K562 (cell line): ENCODE results near the gene MSH4. TPM values are rescaled to one million over a fixed set of nuclear protein-coding genes. Genes with fewer than 3 reads are reported as not detected.

Experiments used
- ATAC-seq: fragments of 200-7000 bp; cut with Tn5 transposase; 3 replicates; pipeline ENCODE4 v1.9.1; 2020; ENCODE audit warnings: moderate library complexity
- BruUV-seq: library from RNA; stranded (reverse); fragments of 400-500 nt; replicated peaks from 2 replicates; lab custom pipeline; 2021; lab: Mats Ljungman, UMichigan
- CTCF ChIA-PET: fragments of 300-600 bp; formaldehyde crosslinking; extraction: SDS; loops from one replicate; lab custom pipeline; 2021; ENCODE audit warnings: low intra/inter-chr PET ratio; lab: Yijun Ruan, JAX
- POLR2A ChIA-PET: fragments of 300-600, 350-650 bp; sonication (Branson Sonifier 250); formaldehyde crosslinking; extraction: SDS; loops from one replicate; lab custom pipeline; 2021; ENCODE audit warnings: antibody characterized with exemption, inconsistent platforms; lab: Yijun Ruan, JAX
- DNase-seq, 4 experiments: peaks; one replicate each; pipeline versions ENCODE4 v3.0.0 to v3.0.0-alpha.2; 2011 to 2018; ENCODE audit warnings: low spot score in 3 of 4, mixed read lengths in 3 of 4; ENCODE audit errors: extremely low read depth in 1 of 4
- FAIRE-seq: peaks from 2 replicates; lab custom pipeline; 2011; peaks lifted over from hg19 to GRCh38; lab: Jason Lieb, UNC
- H2AFZ ChIP-seq: 2 replicates; pipeline ENCODE4 v1.6.0; 2011; ENCODE audit warnings: low read depth, low read length, control low read depth, inconsistent platforms
- H3K27ac ChIP-seq: fragments of 200-600 bp; 3 replicates; pipeline ENCODE4 v1.8.0; 2011; ENCODE audit warnings: low read depth, mild to moderate bottlenecking, control low read depth, inconsistent platforms, low read length, moderate library complexity, mixed read lengths; ENCODE audit errors: extremely low read depth
- H3K27me3 ChIP-seq, 2 experiments: fragments of 300-600 bp in 1 of 2; 2 replicates in 1 of 2; 3 replicates in 1 of 2; pipeline versions ENCODE4 v1.6.0 to v1.8.0; 2011; ENCODE audit warnings: inconsistent platforms in 2 of 2, low read length in 2 of 2, mild to moderate bottlenecking in 1 of 2, mixed read lengths in 1 of 2, moderate library complexity in 1 of 2; ENCODE audit not compliant: control insufficient read depth in 2 of 2, insufficient read depth in 2 of 2
- H3K36me3 ChIP-seq: fragments of 300-600 bp; 3 replicates; pipeline ENCODE4 v1.8.0; 2011; ENCODE audit warnings: mild to moderate bottlenecking, low read length, inconsistent platforms; ENCODE audit not compliant: control insufficient read depth, insufficient read depth
- H3K4me1 ChIP-seq, 2 experiments: fragments of 200-600 bp in 1 of 2; replicated peaks in 1 of 2; 2 replicates in 1 of 2; 3 replicates in 1 of 2; pipeline versions ENCODE4 v1.5.1 to v1.8.0; 2011; ENCODE audit warnings: inconsistent platforms in 2 of 2, low read length in 2 of 2, mild to moderate bottlenecking in 1 of 2, mixed read lengths in 1 of 2, moderate library complexity in 1 of 2; ENCODE audit not compliant: control insufficient read depth in 2 of 2, insufficient read depth in 2 of 2
- H3K4me2 ChIP-seq: 2 replicates; pipeline ENCODE4 v1.6.1; 2011; ENCODE audit warnings: low read length, control low read depth, inconsistent platforms, mixed read lengths; ENCODE audit not compliant: insufficient read depth
- H3K4me3 ChIP-seq: fragments of 200-600 bp; sonication (generic), shearing (Covaris generic); 2 replicates; pipeline ENCODE4 v1.5.1; 2016; ENCODE audit warnings: control low read depth, inconsistent platforms
- H3K79me2 ChIP-seq: fragments of 200-600 bp; 3 replicates; pipeline ENCODE4 v1.8.0; 2011; ENCODE audit warnings: low read length, inconsistent platforms; ENCODE audit not compliant: control insufficient read depth, insufficient read depth
- H3K9ac ChIP-seq, 2 experiments: 2 replicates each; pipeline versions ENCODE4 v1.6.0 to v1.6.1; 2011; ENCODE audit warnings: low read depth in 2 of 2, low read length in 2 of 2, control low read depth in 1 of 2, inconsistent platforms in 1 of 2, mild to moderate bottlenecking in 1 of 2, mixed read lengths in 1 of 2; ENCODE audit not compliant: insufficient read depth in 1 of 2
- H3K9me1 ChIP-seq: one replicate; pipeline ENCODE4 v1.6.0; 2011; ENCODE audit warnings: inconsistent platforms, mild to moderate bottlenecking, low read length, moderate library complexity; ENCODE audit not compliant: control insufficient read depth, insufficient read depth
- H3K9me3 ChIP-seq: replicated peaks from 2 replicates; pipeline ENCODE4 v1.5.1; 2011; ENCODE audit warnings: low read depth, low read length, inconsistent platforms; ENCODE audit not compliant: control insufficient read depth, insufficient read depth
- H4K20me1 ChIP-seq: replicated peaks from 2 replicates; pipeline ENCODE4 v1.6.1; 2011; ENCODE audit warnings: low read length, inconsistent platforms, mixed read lengths; ENCODE audit not compliant: control insufficient read depth, insufficient read depth
- CBFA2T3 ChIP-seq: fragments of 450-650 bp; IDR thresholded peaks from 2 replicates; pipeline ENCODE4 v1.6.1; 2017
- E4F1 ChIP-seq: fragments of 250-450 bp; sonication (Bioruptor Pico); IDR thresholded peaks from 2 replicates; pipeline ENCODE4 v1.5.0; 2021; ENCODE audit warnings: mild to moderate bottlenecking, borderline replicate concordance
- FIP1L1 ChIP-seq: fragments of 200-400 bp; formaldehyde crosslinking; IDR thresholded peaks from 2 replicates; pipeline ENCODE4 v1.6.1; 2018; ENCODE audit warnings: mild to moderate bottlenecking, low read depth, low read length; ENCODE audit not compliant: poor library complexity, severe bottlenecking
- GATAD2B ChIP-seq: fragments of 450-650 bp; IDR thresholded peaks from 2 replicates; pipeline ENCODE4 v1.6.1; 2017; ENCODE audit warnings: mild to moderate bottlenecking, borderline replicate concordance
- HNRNPLL ChIP-seq: fragments of 200-400 bp; formaldehyde crosslinking; IDR thresholded peaks from 2 replicates; pipeline ENCODE4 v1.6.1; 2017; ENCODE audit warnings: low read length, low read depth, mild to moderate bottlenecking; ENCODE audit not compliant: poor library complexity, severe bottlenecking
- MTA1 ChIP-seq: fragments of 450-650 bp; IDR thresholded peaks from 2 replicates; pipeline ENCODE4 v1.6.1; 2017; ENCODE audit warnings: borderline replicate concordance
- POLR2B ChIP-seq: fragments of 450-650 bp; IDR thresholded peaks from 2 replicates; pipeline ENCODE4 v1.6.1; 2018; ENCODE audit warnings: low read depth; ENCODE audit not compliant: partially characterized antibody
- POU5F1 ChIP-seq: fragments of 150-350 bp; IDR thresholded peaks from 2 replicates; pipeline ENCODE4 v1.6.1; 2014; ENCODE audit warnings: borderline replicate concordance, low read length, low read depth, mild to moderate bottlenecking; ENCODE audit not compliant: partially characterized antibody
- PTTG1 ChIP-seq: fragments of 450-650 bp; IDR thresholded peaks from 2 replicates; pipeline ENCODE4 v1.6.1; 2016; ENCODE audit warnings: low read depth, mild to moderate bottlenecking, missing genetic modification characterization, missing compliant biosample characterization
- RCOR1 ChIP-seq, 2 experiments: IDR thresholded peaks; 2 replicates each; pipeline ENCODE4 v1.6.1; 2012; ENCODE audit warnings: low read depth in 2 of 2, low read length in 2 of 2, borderline replicate concordance in 1 of 2, improper control_type of control experiment in 1 of 2
- SOX6 ChIP-seq: fragments of 450-650 bp; IDR thresholded peaks from 2 replicates; pipeline ENCODE4 v1.6.1; 2014; ENCODE audit warnings: mild to moderate bottlenecking
- TBP ChIP-seq: optimal IDR thresholded peaks from 2 replicates; pipeline ENCODE3; 2011; ENCODE audit warnings: low read depth, low read length, improper control_type of control experiment
- TGIF2 ChIP-seq: sonication (generic); formaldehyde crosslinking; IDR thresholded peaks from 2 replicates; pipeline ENCODE4 v1.8.1; 2022; ENCODE audit warnings: mild to moderate bottlenecking, missing genetic modification reagents, moderate library complexity
- ZNF263 ChIP-seq: sonication (generic); formaldehyde crosslinking; IDR thresholded peaks from 2 replicates; pipeline ENCODE4 v1.8.0; 2022; ENCODE audit warnings: mild to moderate bottlenecking, missing genetic modification reagents, borderline replicate concordance
- ZNF445 ChIP-seq: fragments of 250-450 bp; sonication (Bioruptor Pico); IDR thresholded peaks from 2 replicates; pipeline ENCODE4 v1.4.0; 2020; ENCODE audit warnings: low read depth, mild to moderate bottlenecking, moderate library complexity
- ZNF79 ChIP-seq: fragments of 250-450 bp; sonication (Bioruptor Pico); IDR thresholded peaks from 2 replicates; pipeline ENCODE4 v1.4.0; 2020; ENCODE audit warnings: low read depth, mild to moderate bottlenecking, moderate library complexity
- WGBS: fragments of 100-300 bp; shearing (Covaris generic); methylation state at CpG from one replicate; pipeline ENCODE4 v1.1.6; 2016; ENCODE audit warnings: low coverage, mixed read lengths; ENCODE audit not compliant: insufficient coverage; ENCODE audit errors: missing lambda C conversion rate; 5-methylcytosine and 5-hydroxymethylcytosine counted together
- in situ Hi-C: fragments of 300-500 bp; cut with MboI; formaldehyde crosslinking; loops from 4 replicates; pipeline ENCODE4 v1.15.0; 2018; ENCODE audit warnings: inconsistent platforms, mixed read lengths
- intact Hi-C: fragments of 100-400 bp; cut with micrococcal nuclease; formaldehyde crosslinking; loops from 2 replicates; pipeline ENCODE4 v1.14.2; 2022
- polyA plus RNA-seq, 8 experiments: library from polyadenylated mRNA; depleted of rRNA in 4 of 8; stranded (reverse) in 5 of 8; unstranded in 3 of 8; fragments of >200 nt; fragmentation: Nextera tagmentation in 2 of 8; fragmentation: Illumina TruSeq in 1 of 8; extraction: Ambion mirVana in 2 of 8; extraction: Trizol in 1 of 8; gene quantifications; 2 replicates each; pipeline versions ENCODE4 v1.2.1 to v1.2.3, GENCODE V29; 2011 to 2014; ENCODE audit warnings: inconsistent platforms in 1 of 8, missing spikeins in 1 of 8
- total RNA-seq, 7 experiments: library from RNA; depleted of rRNA in 6 of 7; stranded (reverse); fragments of >200 nt in 6 of 7; fragmentation: Illumina TruSeq in 2 of 7; extraction: Trizol in 2 of 7; gene quantifications; 2 replicates each; pipeline versions ENCODE4 v1.2.1 to v1.2.3, GENCODE V29; 2011 to 2021; ENCODE audit warnings: low replicate concordance in 1 of 7

Gene MSH4
- total and polyA plus RNA-seq, 9 of the 15 experiments (the other 6 are each of a cell fraction or from before 2014, with no cell fraction given), result 0.04 to 0.18 (median 0.12) TPM; not detected in 4

GRCh38 chr1:75845576-75845975 lies 48.9 kb downstream of the MSH4 start:
- no peak for FAIRE-seq
- no peak overlapping the region for H3K4me3 ChIP-seq
- no peaks in the 10 kb centered on the region for H3K9me3 ChIP-seq
- no peak for TF ChIP-seq POLR2B
- TF ChIP-seq TBP, result no peak
- no peaks in the 10 kb centered on the region for H4K20me1 ChIP-seq
- no TSS peak for BruUV-seq
- no peak for DNase-seq
- intact Hi-C loops, result no loop called here
- H3K79me2 ChIP-seq, result no peaks in the 10 kb centered on the region
- no peak overlapping the region for H3K4me2 ChIP-seq
- no peaks in the 10 kb centered on the region for H3K4me1 ChIP-seq
- no peaks in the 10 kb centered on the region for H3K36me3 ChIP-seq
- WGBS, result 0% methylated on average over 1 of the region's 1 CpG
- in situ Hi-C loops, result no loop called here
- no peak for ATAC-seq
- H3K27ac ChIP-seq, result no peak overlapping the region
- H3K9me1 ChIP-seq, result no peaks in the 10 kb centered on the region
- no peaks in the 10 kb centered on the region for H3K27me3 ChIP-seq
- H3K9ac ChIP-seq, result no peak overlapping the region
- H2AFZ ChIP-seq, result no peak overlapping the region
- ChIA-PET POLR2A (no interaction called here), CTCF (no interaction called here)

- H3K9ac ChIP-seq, result no peak overlapping the region
- H2AFZ ChIP-seq, result no peak overlapping the region
- no peaks in the 10 kb centered on the region for H3K79me2 ChIP-seq
- no peaks in the 10 kb centered on the region for H3K9me3 ChIP-seq
- H3K9me1 ChIP-seq, result no peaks in the 10 kb centered on the region
- 4% methylated on average over 2 of the region's 2 CpGs for WGBS
- no peak overlapping the region for H3K4me3 ChIP-seq
- H3K27ac ChIP-seq, result no peak overlapping the region
- H4K20me1 ChIP-seq, result no peaks in the 10 kb centered on the region
- no TSS peak for BruUV-seq
- no peaks in the 10 kb centered on the region; a peak in 1 of 5 replicates for H3K27me3 ChIP-seq
- H3K36me3 ChIP-seq, result no peaks in the 10 kb centered on the region
- POLR2A ChIA-PET, result no interaction called here
- DNase-seq, result peak in 1 of 4 experiments; percentile 40
- FAIRE-seq, result no peak
- CTCF ChIA-PET, result no interaction called here
- H3K4me2 ChIP-seq, result no peak overlapping the region
- H3K4me1 ChIP-seq, result peaks cover 0 to 5% of the 10 kb centered on the region in 2 experiments; a peak in 1 of 5 replicates
- intact Hi-C loops, result no loop called here
- in situ Hi-C loops, result no loop called here
- ATAC-seq, result peak; percentile 88
- TF ChIP-seq MTA1 (no peak), SOX6 (0 out of 2 replicates have a peak, but pooled peaks have one; percentile 44), ZNF445 (CRISPR knock-in tag) (no peak), POU5F1 (no peak), CBFA2T3 (peak; percentile 55), RCOR1 (IDR thresholded peaks at IDR 0.05; ENCODE audit: borderline replicate concordance in 1 of 2, low read depth in 2 of 2, low read length in 2 of 2) (0 out of 4 replicates have a peak, but pooled peaks of 1 of the 2 experiments have one; percentile 7), TGIF2 (CRISPR knock-in tag) (no peak), HNRNPLL (no peak), E4F1 (no peak), GATAD2B (no peak), FIP1L1 (no peak), ZNF79 (CRISPR knock-in tag) (no peak), ZNF263 (CRISPR knock-in tag) (no peak), PTTG1 (tag) (no peak)
These were observed 58.3 kb downstream of the MSH4 start for GRCh38 chr1:75855010-75855409.
